ENCODE results near the gene EPN2.

DNA sequence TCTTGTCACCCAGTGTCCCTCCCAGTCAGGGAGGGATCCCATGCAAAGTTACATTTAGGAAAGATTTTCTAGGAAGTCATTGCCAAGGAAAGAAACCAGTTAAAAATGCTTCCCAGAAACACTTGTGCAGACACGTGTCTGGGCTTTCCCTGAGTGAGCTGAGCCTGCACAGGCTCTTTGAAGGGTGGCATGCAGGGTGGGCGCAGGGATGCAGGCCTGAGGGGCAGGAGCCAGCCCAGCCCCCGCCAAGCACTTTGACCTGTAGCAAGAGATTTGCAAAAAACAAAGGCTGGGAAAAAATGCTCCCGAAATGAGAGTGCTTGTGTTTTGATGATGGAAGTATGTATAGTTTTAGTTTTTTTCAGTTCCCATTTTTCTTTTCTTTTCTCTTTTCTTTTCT, 73.0 kb downstream of the EPN2 start:
- TF ChIP-seq, protein P1, sequence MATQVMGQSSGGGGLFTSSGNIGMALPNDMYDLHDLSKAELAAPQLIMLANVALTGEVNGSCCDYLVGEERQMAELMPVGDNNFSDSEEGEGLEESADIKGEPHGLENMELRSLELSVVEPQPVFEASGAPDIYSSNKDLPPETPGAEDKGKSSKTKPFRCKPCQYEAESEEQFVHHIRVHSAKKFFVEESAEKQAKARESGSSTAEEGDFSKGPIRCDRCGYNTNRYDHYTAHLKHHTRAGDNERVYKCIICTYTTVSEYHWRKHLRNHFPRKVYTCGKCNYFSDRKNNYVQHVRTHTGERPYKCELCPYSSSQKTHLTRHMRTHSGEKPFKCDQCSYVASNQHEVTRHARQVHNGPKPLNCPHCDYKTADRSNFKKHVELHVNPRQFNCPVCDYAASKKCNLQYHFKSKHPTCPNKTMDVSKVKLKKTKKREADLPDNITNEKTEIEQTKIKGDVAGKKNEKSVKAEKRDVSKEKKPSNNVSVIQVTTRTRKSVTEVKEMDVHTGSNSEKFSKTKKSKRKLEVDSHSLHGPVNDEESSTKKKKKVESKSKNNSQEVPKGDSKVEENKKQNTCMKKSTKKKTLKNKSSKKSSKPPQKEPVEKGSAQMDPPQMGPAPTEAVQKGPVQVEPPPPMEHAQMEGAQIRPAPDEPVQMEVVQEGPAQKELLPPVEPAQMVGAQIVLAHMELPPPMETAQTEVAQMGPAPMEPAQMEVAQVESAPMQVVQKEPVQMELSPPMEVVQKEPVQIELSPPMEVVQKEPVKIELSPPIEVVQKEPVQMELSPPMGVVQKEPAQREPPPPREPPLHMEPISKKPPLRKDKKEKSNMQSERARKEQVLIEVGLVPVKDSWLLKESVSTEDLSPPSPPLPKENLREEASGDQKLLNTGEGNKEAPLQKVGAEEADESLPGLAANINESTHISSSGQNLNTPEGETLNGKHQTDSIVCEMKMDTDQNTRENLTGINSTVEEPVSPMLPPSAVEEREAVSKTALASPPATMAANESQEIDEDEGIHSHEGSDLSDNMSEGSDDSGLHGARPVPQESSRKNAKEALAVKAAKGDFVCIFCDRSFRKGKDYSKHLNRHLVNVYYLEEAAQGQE (IDR thresholded peaks at IDR 0.05; ENCODE audit: borderline replicate concordance), result no peak
- TF ChIP-seq, protein P2, sequence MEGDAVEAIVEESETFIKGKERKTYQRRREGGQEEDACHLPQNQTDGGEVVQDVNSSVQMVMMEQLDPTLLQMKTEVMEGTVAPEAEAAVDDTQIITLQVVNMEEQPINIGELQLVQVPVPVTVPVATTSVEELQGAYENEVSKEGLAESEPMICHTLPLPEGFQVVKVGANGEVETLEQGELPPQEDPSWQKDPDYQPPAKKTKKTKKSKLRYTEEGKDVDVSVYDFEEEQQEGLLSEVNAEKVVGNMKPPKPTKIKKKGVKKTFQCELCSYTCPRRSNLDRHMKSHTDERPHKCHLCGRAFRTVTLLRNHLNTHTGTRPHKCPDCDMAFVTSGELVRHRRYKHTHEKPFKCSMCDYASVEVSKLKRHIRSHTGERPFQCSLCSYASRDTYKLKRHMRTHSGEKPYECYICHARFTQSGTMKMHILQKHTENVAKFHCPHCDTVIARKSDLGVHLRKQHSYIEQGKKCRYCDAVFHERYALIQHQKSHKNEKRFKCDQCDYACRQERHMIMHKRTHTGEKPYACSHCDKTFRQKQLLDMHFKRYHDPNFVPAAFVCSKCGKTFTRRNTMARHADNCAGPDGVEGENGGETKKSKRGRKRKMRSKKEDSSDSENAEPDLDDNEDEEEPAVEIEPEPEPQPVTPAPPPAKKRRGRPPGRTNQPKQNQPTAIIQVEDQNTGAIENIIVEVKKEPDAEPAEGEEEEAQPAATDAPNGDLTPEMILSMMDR (IDR thresholded peaks at IDR 0.05; ENCODE audit: poor library complexity, severe bottlenecking), result no peak
- TF ChIP-seq MXI1 (conservative IDR thresholded peaks at IDR 0.05; ENCODE audit: poor library complexity, severe bottlenecking), result no peak
- TF ChIP-seq EZH2 (IDR thresholded peaks at IDR 0.05; ENCODE audit: borderline replicate concordance, insufficient read depth, low read length, poor library complexity, severe bottlenecking), result no peak
